Fibroblast of lung (primary cell): ENCODE measurements around the gene GAA.

Experiments
- CTCF ChIP-seq, 2 donors: IDR thresholded peaks in 1 of 2; conservative IDR thresholded peaks in 1 of 2; 1 replicate in 1 of 2; 2 replicates in 1 of 2; pipeline ENCODE4 v1.5.1; 2011 to 2012; ENCODE audit warnings: low read length in 2 of 2, control low read depth in 1 of 2, inconsistent platforms in 1 of 2, low read depth in 1 of 2, mild to moderate bottlenecking in 1 of 2
- EZH2 ChIP-seq: IDR thresholded peaks from 2 replicates; pipeline ENCODE4 v1.5.1; 2012; ENCODE audit warnings: low read length, control low read depth, mild to moderate bottlenecking; ENCODE audit errors: missing control alignments

- no peak for TF ChIP-seq CTCF (conservative IDR thresholded peaks at IDR 0.05 in 1 of 2, IDR thresholded peaks at IDR 0.05 in 1 of 2; ENCODE audit: low read depth in 1 of 2, low read length in 2 of 2)
- TF ChIP-seq EZH2 = no peak
Measured at GRCh38 chr17:80119839-80120238, 18.5 kb downstream of the GAA start.
